ENCODE measurements around the gene BIRC3. TPM values are rescaled to one million over a fixed set of nuclear protein-coding genes. Genes with fewer than 3 reads are reported as not detected.

Gene BIRC3
- total RNA-seq (2021; fragmentation: NEBNext Ultra II Directional; extraction: Animal tissue kit (Norgen Biotek cat#: 25700)) (0.15 and 0.20 TPM in 2 replicates), polyA plus RNA-seq (2011; rRNA removed) (0.02 and 0.08 TPM in 2 replicates), polyA minus RNA-seq (2011; rRNA and poly(A)+ RNA removed) (0.13 and 0.15 TPM in 2 replicates)
- 0.08 TPM for polyA plus RNA-seq (2011; cell fraction: cytosol; rRNA removed)
- 0.06 TPM for polyA plus RNA-seq (2011; cell fraction: nucleus; rRNA removed)
- 0.04 to 0.40 TPM (median 0.11 TPM) in 3 of 4 replicates, not detected in the other for polyA plus RNA-seq (2012, experiment 1 of 2)
- polyA plus RNA-seq (2012, experiment 2 of 2), result not detected
- 0.08 TPM for polyA plus RNA-seq (2013, experiment 1 of 2)
- polyA plus RNA-seq (2013, experiment 2 of 2), result 0.06 TPM
- polyA minus RNA-seq (2011; cell fraction: cytosol; rRNA and poly(A)+ RNA removed), result not detected
- 0.20 TPM for polyA minus RNA-seq (2011; cell fraction: nucleus; rRNA and poly(A)+ RNA removed)
- long read RNA-seq, experiment 1, result 0 reads
- long read RNA-seq, experiment 2, partial matches to known transcripts, result 1 of 1 reads
- long read RNA-seq, experiment 2, other reads (novel, unspliced or antisense), result 0 of 1 reads

- no peak within 1 kb of the TSS for H3K14ac ChIP-seq (ENCODE audit: insufficient read length)
- no peak within 1 kb of the TSS for H3K18ac ChIP-seq (ENCODE audit: extremely low read depth, low read length)
- peak within 1 kb of the TSS; percentile 51 to 83 for H3K4me2 ChIP-seq (ENCODE audit: insufficient read depth in 1 of 2, low read depth in 2 of 2, low read length in 2 of 2)
- no peaks in the 10 kb centered on the region for H3K79me2 ChIP-seq (ENCODE audit: control insufficient read depth in 1 of 2, insufficient read depth in 2 of 2, low read length in 2 of 2)
- H3K79me1 ChIP-seq (ENCODE audit: low read depth, low read length), result no peaks in the 10 kb centered on the region
- H3K56ac ChIP-seq (replicated peaks; ENCODE audit: insufficient read length, low read depth, low read length), result no peak within 1 kb of the TSS
- H4K91ac ChIP-seq (replicated peaks; ENCODE audit: insufficient read length, low read length), result no peak within 1 kb of the TSS
- no peak within 1 kb of the TSS for H2AK5ac ChIP-seq (ENCODE audit: low read depth, low read length)
- H3K23ac ChIP-seq (ENCODE audit: insufficient read length), result no peak within 1 kb of the TSS
- H3K23me2 ChIP-seq (ENCODE audit: low read depth, low read length), result peaks cover 6% of the 10 kb centered on the region; the same call in 1 of the 2 replicates
- WGBS, 2 experiments (ENCODE audit: extremely low coverage in 1 of 2, insufficient coverage in 1 of 2, insufficient read length in 1 of 2, insufficient replicate concordance in 2 of 2, low coverage in 1 of 2, low lambda C conversion rate in 2 of 2, missing lambda C conversion rate in 1 of 2), result 18% methylated on average over 24 of the region's 34 CpGs; no CpG with 5 or more reads in 1 of the 2 experiments
- H2BK12ac ChIP-seq (ENCODE audit: low read depth, low read length), result no peak within 1 kb of the TSS
- no peaks in the 10 kb centered on the region for H4K20me1 ChIP-seq (replicated peaks in 1 of 2; ENCODE audit: control insufficient read depth in 1 of 2, insufficient read depth in 2 of 2, low read length in 2 of 2)
- peak within 1 kb of the TSS; percentile 17; the same call in 1 of the 2 replicates for H4K8ac ChIP-seq (ENCODE audit: extremely low read depth, insufficient read depth, low read length)
- no peaks in the 10 kb centered on the region for H3K9me3 ChIP-seq (ENCODE audit: insufficient read depth in 2 of 2, low read depth in 1 of 2, low read length in 1 of 2)
- H3K9ac ChIP-seq (replicated peaks in 1 of 4; ENCODE audit: extremely low read depth in 1 of 4, low read depth in 3 of 4, low read length in 3 of 4), result peak within 1 kb of the TSS in 1 of 4 experiments; percentile 36; a peak in 2 of 7 replicates
- H3K4me1 ChIP-seq (replicated peaks in 1 of 4; ENCODE audit: control insufficient read depth in 3 of 4, insufficient read depth in 4 of 4, low read length in 3 of 4), result peaks cover 0 to 1% (median 0%) of the 10 kb centered on the region in 4 experiments; a peak in 1 of 7 replicates
- DNase-seq (ENCODE audit: low read depth in 1 of 2, low spot score in 2 of 2) (peak; percentile 21 to 80), FAIRE-seq (peak; percentile 82)
- no peak within 1 kb of the TSS for H4K5ac ChIP-seq (ENCODE audit: insufficient read length, low read depth, low read length)
- H2AFZ ChIP-seq (ENCODE audit: low read length), result peak within 1 kb of the TSS; percentile 96
- H3K27ac ChIP-seq (ENCODE audit: low read depth, low read length), result no peak within 1 kb of the TSS
- H3K36me3 ChIP-seq (ENCODE audit: control insufficient read depth in 2 of 4, insufficient read depth in 4 of 4, low read length in 3 of 4), result no peaks in the 10 kb centered on the region
- peak within 1 kb of the TSS; percentile 29 to 63 (median 58) for H3K4me3 ChIP-seq (ENCODE audit: extremely low read depth in 1 of 4, insufficient read depth in 2 of 4, low read depth in 3 of 4, low read length in 4 of 4)
- H2BK120ac ChIP-seq (replicated peaks; ENCODE audit: low read depth, low read length), result no peak within 1 kb of the TSS
- ChIA-PET CTCF (ENCODE audit: partially characterized antibody) (interaction anchor here (0.8 to 12.2 kb wide), 4 partner anchors 9 to 295 kb away, joined by 3 to 214 read pairs (median 6); no protein-coding TSS in a partner anchor), POLR2A (ENCODE audit: partially characterized antibody) (no interaction called here)
- H3K4ac ChIP-seq (replicated peaks; ENCODE audit: insufficient read length, low read depth, low read length), result no peak within 1 kb of the TSS
- H3K27me3 ChIP-seq (replicated peaks in 1 of 4; ENCODE audit: control insufficient read depth in 3 of 4, extremely low read depth in 1 of 4, insufficient read depth in 3 of 4, low read length in 3 of 4), result no peaks in the 10 kb centered on the region
- H2BK5ac ChIP-seq (ENCODE audit: low read depth, low read length), result no peak within 1 kb of the TSS
- H2BK20ac ChIP-seq (ENCODE audit: low read length), result no peak within 1 kb of the TSS
- no peak within 1 kb of the TSS for H2BK15ac ChIP-seq (ENCODE audit: low read length)
- TF ChIP-seq CBX5 (IDR thresholded peaks at IDR 0.05; ENCODE audit: low read depth, low read length) (no peak), KDM4A (IDR thresholded peaks at IDR 0.05; ENCODE audit: low read depth, low read length, severe bottlenecking) (peak; percentile 82)
Observed at GRCh38 chr11:102317099-102317767, at the start of gene BIRC3. BIRC3 (plus strand) TSS chr11:102317484; CDS start chr11:102324510, 7,026 bp downstream.
